HepG2 (cell line): ENCODE results near the gene HOXB5. TPM values are rescaled to one million over a fixed set of nuclear protein-coding genes. Genes with fewer than 3 reads are reported as not detected.

Source experiments
- CREB3 ChIP-seq: sonication (generic); formaldehyde crosslinking; IDR thresholded peaks from 2 replicates; pipeline ENCODE4 v1.5.0; 2020; ENCODE audit warnings: missing genetic modification reagents
- FOSL2 ChIP-seq: sonication (generic); formaldehyde crosslinking; IDR thresholded peaks from 2 replicates; pipeline ENCODE4 v1.4.0; 2020; ENCODE audit warnings: missing genetic modification reagents
- NFIC ChIP-seq: IDR thresholded peaks from 2 replicates; pipeline ENCODE4 v1.6.1; 2012; ENCODE audit warnings: mild to moderate bottlenecking, low read length, inconsistent platforms
- NPAS2 ChIP-seq: sonication (generic); formaldehyde crosslinking; IDR thresholded peaks from 2 replicates; pipeline ENCODE4 v1.8.0; 2022; ENCODE audit warnings: mild to moderate bottlenecking, missing genetic modification reagents, borderline replicate concordance
- PAXIP1 ChIP-seq: sonication (generic); formaldehyde crosslinking; conservative IDR thresholded peaks from 2 replicates; pipeline ENCODE4 v1.4.0; 2020; ENCODE audit warnings: mild to moderate bottlenecking, missing genetic modification reagents, moderate library complexity
- POLR2AphosphoS5 ChIP-seq: IDR thresholded peaks from 2 replicates; pipeline ENCODE4 v1.6.1; 2012; ENCODE audit warnings: low read depth, low read length
- RAD21 ChIP-seq: fragments of 450-650 bp; formaldehyde crosslinking; IDR thresholded peaks from 2 replicates; pipeline ENCODE4 v1.5.0; 2020; ENCODE audit warnings: mild to moderate bottlenecking
- SRSF1 ChIP-seq: fragments of 200-400 bp; formaldehyde crosslinking; optimal IDR thresholded peaks from 2 replicates; pipeline ENCODE3; 2017; ENCODE audit warnings: mild to moderate bottlenecking, low read depth, low read length, moderate library complexity
- YEATS2 ChIP-seq: sonication (generic); formaldehyde crosslinking; IDR thresholded peaks from 2 replicates; pipeline ENCODE4 v1.4.0; 2020; ENCODE audit warnings: missing genetic modification reagents, borderline replicate concordance
- ZBTB39 ChIP-seq: sonication (generic); formaldehyde crosslinking; IDR thresholded peaks from 2 replicates; pipeline ENCODE4 v1.5.0; 2020; ENCODE audit warnings: missing genetic modification reagents
- ZNF17 ChIP-seq: sonication (generic); formaldehyde crosslinking; IDR thresholded peaks from 2 replicates; pipeline ENCODE4 v1.5.0; 2020; ENCODE audit warnings: mild to moderate bottlenecking, missing genetic modification reagents
- ZNF335 ChIP-seq: sonication (generic); formaldehyde crosslinking; IDR thresholded peaks from 2 replicates; pipeline ENCODE4 v1.4.0; 2020; ENCODE audit warnings: missing genetic modification reagents
- ZNF556 ChIP-seq: sonication (generic); formaldehyde crosslinking; IDR thresholded peaks from 2 replicates; pipeline ENCODE4 v1.4.0; 2020; ENCODE audit warnings: mild to moderate bottlenecking, missing genetic modification reagents, borderline replicate concordance
- ZNF644 ChIP-seq: IDR thresholded peaks from 2 replicates; pipeline ENCODE4 v1.6.1; 2016; ENCODE audit warnings: low read depth
- ZNF703 ChIP-seq: sonication (generic); formaldehyde crosslinking; IDR thresholded peaks from 2 replicates; pipeline ENCODE4 v1.5.1; 2020; ENCODE audit warnings: missing genetic modification reagents, mild to moderate bottlenecking, moderate library complexity, borderline replicate concordance
- ZNF770 ChIP-seq: sonication (generic); formaldehyde crosslinking; IDR thresholded peaks from 2 replicates; pipeline ENCODE4 v1.5.0; 2020; ENCODE audit warnings: mild to moderate bottlenecking, missing genetic modification reagents
- polyA plus RNA-seq, 8 experiments: library from polyadenylated mRNA; depleted of rRNA in 3 of 8; stranded (reverse) in 7 of 8; unstranded in 1 of 8; fragments of >200 nt; fragmentation: Illumina TruSeq in 4 of 8; extraction: Trizol in 4 of 8; gene quantifications; 2 replicates each; pipeline versions ENCODE4 v1.2.1 to v1.2.3, GENCODE V29; 2011 to 2016; ENCODE audit warnings: low read depth in 4 of 8, missing spikeins in 1 of 8, mixed read lengths in 1 of 8; ENCODE audit not compliant: insufficient read depth in 1 of 8
- total RNA-seq, 5 experiments: library from RNA; depleted of rRNA; stranded (reverse); fragments of >200 nt; fragmentation: Illumina TruSeq; extraction: Trizol; gene quantifications; 2 replicates each; pipeline ENCODE4 v1.2.3, GENCODE V29; 2016; ENCODE audit warnings: low read depth in 1 of 5
- TF ChIP-seq, protein P1 (sequence below): sonication (generic); formaldehyde crosslinking; IDR thresholded peaks from 2 replicates; pipeline ENCODE4 v1.8.1; 2023; ENCODE audit warnings: mild to moderate bottlenecking, moderate library complexity, missing genetic modification reagents
- TF ChIP-seq, protein P2 (sequence below): IDR thresholded peaks from 2 replicates; pipeline ENCODE4 v1.6.1; 2016; ENCODE audit warnings: control low read depth

HOXB5 gene
- total and polyA plus RNA-seq, 2 of the 13 experiments (the other 11 are each of a cell fraction or from before 2014, with no cell fraction given) = not detected

GRCh38 chr17:48636177-48637018 is 42.8 kb upstream of the HOXB5 start (continued):
- 0 out of 2 replicates have a peak, but pooled peaks have one; percentile 49 for TF ChIP-seq ZNF770
- no peak for TF ChIP-seq SRSF1
- TF ChIP-seq RAD21 (CRISPR knock-in tag) = peak; percentile 58
- TF ChIP-seq YEATS2 (CRISPR knock-in tag) = peak; percentile 53; the same call in 1 of the 2 replicates
- TF ChIP-seq, protein P1, sequence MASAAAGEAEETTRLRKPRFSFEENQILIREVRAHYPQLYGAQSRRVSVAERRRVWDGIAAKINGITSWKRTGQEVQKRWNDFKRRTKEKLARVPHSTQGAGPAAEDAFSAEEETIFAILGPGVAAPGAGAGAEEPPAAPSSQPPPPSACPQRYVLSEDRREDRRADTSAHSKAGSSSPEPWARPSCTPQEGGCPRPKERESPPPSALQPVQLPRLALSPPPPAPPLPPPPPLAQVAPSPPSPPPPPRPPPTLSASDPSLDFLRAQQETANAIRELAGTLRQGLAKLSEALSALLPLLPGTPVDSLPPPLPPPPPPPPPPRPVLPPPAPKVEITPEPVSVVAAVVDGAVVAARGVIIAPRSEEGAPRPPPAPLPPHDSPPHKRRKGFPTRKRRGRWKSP (CRISPR knock-in tag) = peak; percentile 55; the same call in 1 of the 2 replicates
- no peak for TF ChIP-seq NFIC
- no peak for TF ChIP-seq ZBTB39 (CRISPR knock-in tag)
- TF ChIP-seq, protein P2, sequence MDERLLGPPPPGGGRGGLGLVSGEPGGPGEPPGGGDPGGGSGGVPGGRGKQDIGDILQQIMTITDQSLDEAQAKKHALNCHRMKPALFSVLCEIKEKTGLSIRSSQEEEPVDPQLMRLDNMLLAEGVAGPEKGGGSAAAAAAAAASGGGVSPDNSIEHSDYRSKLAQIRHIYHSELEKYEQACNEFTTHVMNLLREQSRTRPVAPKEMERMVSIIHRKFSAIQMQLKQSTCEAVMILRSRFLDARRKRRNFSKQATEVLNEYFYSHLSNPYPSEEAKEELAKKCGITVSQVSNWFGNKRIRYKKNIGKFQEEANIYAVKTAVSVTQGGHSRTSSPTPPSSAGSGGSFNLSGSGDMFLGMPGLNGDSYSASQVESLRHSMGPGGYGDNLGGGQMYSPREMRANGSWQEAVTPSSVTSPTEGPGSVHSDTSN = no peak
- TF ChIP-seq CREB3 (CRISPR knock-in tag) = 0 out of 2 replicates have a peak, but pooled peaks have one; percentile 47
- no peak for TF ChIP-seq ZNF644 (CRISPR knock-in tag)
- no peak for TF ChIP-seq PAXIP1 (CRISPR knock-in tag)
- TF ChIP-seq ZNF17 (CRISPR knock-in tag) = no peak
- peak; percentile 23; the same call in 1 of the 2 replicates for TF ChIP-seq FOSL2
- no peak for TF ChIP-seq POLR2AphosphoS5
- TF ChIP-seq ZNF335 (CRISPR knock-in tag) = no peak
- TF ChIP-seq ZNF556 = peak; percentile 64; the same call in 1 of the 2 replicates
- TF ChIP-seq ZNF703 (CRISPR knock-in tag) = no peak
- no peak for TF ChIP-seq NPAS2 (CRISPR knock-in tag)
